NCI-H2081 treated with DMSO at 0.1 percent for 48 hours (cell line): ENCODE measurements around the gene SIRT1.
"Not testable (repeated sequence)": the region's sequence is repeated elsewhere in the genome, so short reads cannot be mapped to it uniquely, and the experiment has no call there.

ENCODE experiments used
- DNase-seq: peaks from one replicate; lab custom pipeline; 2025; lab: John Stamatoyannopoulos, UW

SIRT1 gene

DNA sequence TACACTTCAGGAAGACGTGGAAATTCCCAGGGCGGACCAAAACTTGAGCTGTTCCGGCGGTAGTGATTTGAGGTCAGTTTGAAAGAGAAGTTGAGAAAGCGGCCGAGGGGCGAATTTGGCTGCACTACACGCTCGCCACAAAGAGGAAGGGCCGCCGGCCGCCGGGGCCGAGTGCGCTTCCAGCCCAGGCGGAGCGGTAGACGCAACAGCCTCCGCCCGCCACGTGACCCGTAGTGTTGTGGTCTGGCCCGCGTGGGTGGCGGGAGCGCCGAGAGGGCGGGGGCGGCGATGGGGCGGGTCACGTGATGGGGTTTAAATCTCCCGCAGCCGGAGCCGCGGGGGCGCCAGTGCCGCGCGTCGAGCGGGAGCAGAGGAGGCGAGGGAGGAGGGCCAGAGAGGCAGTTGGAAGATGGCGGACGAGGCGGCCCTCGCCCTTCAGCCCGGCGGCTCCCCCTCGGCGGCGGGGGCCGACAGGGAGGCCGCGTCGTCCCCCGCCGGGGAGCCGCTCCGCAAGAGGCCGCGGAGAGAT, at the start of gene SIRT1:
TSS of gene SIRT1 (plus strand) at position 344 of the 529 bp plus-strand sequence. CDS start at position 410, 66 bp downstream.
- peak; percentile 51 for DNase-seq

DNA sequence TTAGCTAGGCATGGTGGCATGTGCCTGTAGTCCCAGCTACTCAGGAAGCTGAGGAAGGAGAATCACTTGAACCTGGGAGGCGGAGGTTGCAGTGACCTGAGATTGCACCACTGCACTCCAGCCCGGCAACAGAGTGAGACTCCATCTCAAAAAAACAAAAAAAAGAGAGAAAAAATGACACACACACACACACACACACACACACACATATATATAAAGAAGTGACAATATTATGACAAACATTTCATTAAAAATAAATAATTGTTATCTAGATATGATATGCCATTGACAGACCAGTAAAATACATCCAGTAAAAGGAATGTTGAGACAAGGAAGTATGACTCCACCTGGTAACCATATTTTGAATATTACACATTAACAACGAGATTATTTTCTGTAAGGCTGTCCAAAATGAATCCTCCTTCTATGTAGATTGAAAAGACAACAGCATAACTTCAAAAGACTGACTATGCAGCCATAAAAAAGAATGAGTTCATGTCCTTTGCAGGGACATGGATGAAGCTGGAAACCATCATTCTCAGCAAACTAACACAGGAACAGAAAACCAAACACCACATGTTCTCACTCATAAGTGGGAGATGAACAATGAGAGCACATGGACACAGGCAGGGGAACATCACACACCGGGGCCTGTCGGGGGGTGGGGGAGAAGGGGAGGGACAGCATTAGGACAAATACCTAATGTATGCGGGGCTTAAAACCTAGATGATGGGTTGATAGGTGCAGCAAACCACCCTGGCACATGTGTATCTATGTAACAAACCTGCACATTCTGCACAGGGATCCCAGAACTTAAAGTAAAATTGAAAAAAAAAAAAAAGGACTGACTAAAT, 48.7 kb upstream of the SIRT1 start:
- DNase-seq, result not testable (repeated sequence)

- DNase-seq, result no peak
Measured at GRCh38 chr10:67836488-67836887, 48.0 kb upstream of the SIRT1 start.

DNA sequence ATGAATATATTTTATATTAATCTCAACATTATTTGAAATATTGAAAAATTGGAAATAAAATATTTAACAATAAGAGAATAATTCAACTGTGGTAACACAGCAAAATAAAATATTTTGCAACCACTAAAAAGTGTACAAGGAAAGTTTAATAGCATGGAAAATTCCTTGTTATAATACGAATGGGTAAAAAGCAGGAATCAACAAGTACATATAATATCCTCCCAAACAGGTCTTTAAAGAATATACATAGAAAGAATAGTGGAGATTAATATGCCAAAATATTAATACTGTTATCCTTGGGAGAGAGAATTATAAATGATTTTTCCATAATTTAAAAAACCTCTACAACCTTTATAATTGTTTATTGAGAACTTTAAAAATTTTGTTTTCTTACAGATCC, 47.5 kb upstream of the SIRT1 start:
- no peak for DNase-seq

- peak; percentile 67 for DNase-seq
Measured at GRCh38 chr10:67837541-67838314, 46.7 kb upstream of the SIRT1 start, which contains the start of gene DNAJC12. TSS of gene DNAJC12 (minus strand) at chr10:67838188. CDS start at chr10:67838011, 177 bp downstream.

DNA sequence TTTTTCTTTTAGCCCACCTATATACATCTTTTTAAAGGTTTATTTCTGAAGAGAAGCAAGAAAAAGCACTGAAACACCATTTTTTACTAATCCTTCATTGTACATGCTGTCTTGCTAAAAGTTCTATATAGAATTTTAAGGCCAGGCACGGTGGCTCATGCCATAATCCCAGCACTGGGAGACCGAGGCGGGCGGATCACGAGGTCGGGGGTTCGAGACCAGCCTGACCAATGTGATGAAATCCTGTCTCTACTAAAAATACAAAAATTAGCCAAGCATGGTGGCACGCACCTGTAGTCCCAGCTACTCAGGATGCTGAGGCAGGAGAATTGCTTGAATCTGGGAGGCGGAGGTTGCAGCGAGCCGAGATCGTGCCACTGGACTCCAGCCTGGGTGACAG, 44.9 kb upstream of the SIRT1 start:
- not testable (repeated sequence) for DNase-seq

- no peak for DNase-seq
Measured at GRCh38 chr10:67839951-67840350, 44.5 kb upstream of the SIRT1 start.

DNA sequence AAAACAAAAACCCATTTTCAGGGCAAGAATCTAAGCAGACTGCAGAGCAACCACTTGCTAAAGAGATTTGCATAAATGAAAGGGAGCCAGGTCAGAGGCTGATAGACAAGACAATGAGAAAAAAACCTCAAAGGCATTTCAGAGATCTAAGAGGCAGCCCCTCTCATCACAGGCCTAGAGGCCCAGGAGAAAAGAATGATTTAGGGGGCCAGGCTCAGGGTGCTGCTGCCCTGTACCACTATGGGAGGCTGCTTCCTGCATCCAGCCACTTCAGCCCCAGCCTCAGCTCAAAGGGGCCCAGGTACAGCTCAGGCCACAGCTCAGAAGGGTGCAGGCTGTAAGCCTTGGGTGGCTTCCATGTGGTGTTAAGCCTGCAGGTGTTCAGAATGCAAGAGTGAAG, 42.7 kb upstream of the SIRT1 start:
- no peak for DNase-seq

- no peak for DNase-seq
Measured at GRCh38 chr10:67843284-67843683, 41.2 kb upstream of the SIRT1 start.

DNA sequence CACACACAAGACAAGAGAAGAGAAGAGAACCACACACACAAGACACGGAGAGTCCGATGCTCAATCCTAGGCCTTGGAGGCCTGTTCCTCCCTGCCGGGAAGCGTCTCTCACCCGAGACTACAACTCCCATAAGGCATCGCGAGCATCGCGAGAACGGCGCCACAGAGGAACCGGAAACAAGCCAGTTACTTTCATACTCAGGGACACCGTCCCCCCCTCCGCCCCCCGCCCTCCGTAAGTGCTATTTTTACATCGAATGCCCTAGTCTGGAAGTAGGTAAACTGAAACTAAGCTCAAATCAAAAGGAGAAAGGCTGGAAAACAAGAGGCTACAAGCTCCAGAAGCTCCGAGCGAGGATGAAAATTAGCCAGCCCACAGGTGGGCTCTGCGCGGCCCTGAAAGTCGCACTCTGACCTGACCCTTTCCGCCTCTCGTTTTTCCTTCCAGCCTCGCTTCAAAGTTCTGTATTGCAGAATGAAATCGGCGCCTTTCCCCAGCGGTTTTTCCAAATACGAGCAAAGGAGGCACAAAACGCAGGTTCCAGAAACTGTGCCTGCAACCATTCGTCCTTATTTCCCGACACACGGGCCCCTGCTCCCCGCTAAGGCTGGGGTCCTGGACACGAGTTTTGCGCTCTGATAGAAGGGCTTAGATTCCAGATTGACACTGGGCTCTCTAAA, 35.0 kb upstream of the SIRT1 start:
- peak; percentile 64 for DNase-seq

DNA sequence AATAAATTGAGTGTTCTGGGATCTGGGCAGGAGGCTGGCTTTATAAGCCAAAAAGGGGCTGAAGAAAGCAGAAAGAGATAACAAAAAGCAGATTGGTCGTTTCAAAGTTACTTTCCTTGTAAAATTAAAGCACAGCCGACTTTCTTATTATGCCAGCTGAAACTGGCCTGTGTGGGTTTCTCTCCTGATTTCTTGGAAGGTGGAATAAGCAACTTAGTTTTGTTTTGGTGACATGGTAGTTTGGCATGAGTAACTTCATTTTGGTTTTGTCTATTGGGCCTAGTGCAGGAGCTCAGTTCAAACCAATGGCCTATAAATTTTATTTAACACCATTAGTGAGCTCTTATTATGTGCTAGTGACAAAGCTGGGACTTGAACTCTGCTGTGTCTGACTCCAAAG, 33.3 kb upstream of the SIRT1 start:
- no peak for DNase-seq

GRCh38 chr10:67852761-67853160, 31.7 kb upstream of the SIRT1 start:
- DNase-seq, result no peak

- DNase-seq, result no peak
Measured at GRCh38 chr10:67853512-67853911, 30.9 kb upstream of the SIRT1 start.

DNA sequence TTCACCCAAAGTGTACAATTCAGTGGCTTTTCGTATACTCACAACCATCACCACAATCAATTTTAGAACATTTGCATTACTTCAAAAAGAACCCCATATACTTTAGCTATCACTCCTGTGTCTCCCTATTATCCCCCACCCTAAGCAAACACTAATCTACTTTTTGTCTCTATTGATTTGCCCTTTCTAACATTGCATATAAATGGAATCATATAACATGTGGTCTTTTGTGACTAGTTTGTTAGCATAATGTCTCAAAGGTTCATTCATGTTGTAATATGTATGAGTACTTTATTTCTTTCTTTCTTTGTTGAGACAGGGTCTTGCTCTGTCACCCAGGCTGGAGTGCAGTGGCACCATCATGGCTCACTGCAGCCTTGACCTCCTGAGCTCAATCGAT, 25.5 kb upstream of the SIRT1 start:
- DNase-seq, result no peak

DNA sequence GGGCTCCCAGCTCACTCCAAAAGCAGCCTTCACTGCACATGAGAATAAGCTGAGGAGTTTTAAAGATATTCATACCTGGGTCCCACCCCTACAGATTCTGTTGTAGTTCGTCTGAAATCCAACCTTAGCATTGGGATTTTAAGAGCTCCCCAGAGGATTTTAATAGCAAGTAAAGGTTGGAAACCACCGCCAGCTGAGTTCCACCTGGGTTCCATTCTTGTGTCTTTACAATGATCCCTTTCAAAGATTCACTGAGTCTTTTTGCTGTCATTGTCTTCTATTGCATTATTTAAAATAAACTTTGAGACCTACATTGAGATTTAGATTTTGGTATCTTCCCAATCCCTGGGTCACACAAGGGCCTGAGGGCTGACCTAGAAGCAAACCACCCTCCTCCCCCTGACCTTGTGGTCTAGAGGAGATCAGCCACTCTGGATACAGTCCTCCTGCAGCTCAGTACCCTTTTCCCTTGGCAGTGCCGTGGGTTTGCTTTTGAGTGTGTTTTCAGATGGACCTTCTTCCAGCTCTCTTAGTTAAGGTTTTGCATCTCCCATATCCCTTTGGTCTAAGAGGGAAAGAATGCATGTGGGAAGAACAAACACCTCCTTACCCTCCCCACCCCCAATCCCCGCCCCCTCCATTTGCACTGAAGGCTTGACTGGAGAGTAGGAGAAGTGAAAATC, 22.6 kb upstream of the SIRT1 start:
- DNase-seq, result no peak

GRCh38 chr10:67863094-67863493, 21.4 kb upstream of the SIRT1 start:
- no peak for DNase-seq

- DNase-seq, result no peak
Measured at GRCh38 chr10:67864607-67865371, 19.7 kb upstream of the SIRT1 start.

DNA sequence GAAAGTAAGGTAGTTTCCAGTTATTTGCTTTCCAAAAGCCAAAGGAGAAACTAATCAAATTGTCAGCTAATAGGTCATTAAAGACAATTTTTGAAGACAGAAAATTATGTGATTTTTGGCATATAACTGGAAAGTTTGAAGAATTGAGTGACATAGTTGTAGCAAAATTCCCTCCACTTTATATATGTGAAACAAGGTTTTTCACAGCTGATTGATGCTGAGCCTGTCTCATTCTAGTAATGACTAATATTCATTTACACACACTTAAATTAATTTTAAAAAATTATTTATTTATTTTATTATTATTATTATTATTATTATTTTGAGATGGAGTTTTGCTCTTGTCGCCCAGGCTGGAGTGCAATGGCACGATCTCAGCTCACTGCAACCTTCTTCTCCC, 16.3 kb upstream of the SIRT1 start:
- no peak for DNase-seq

DNA sequence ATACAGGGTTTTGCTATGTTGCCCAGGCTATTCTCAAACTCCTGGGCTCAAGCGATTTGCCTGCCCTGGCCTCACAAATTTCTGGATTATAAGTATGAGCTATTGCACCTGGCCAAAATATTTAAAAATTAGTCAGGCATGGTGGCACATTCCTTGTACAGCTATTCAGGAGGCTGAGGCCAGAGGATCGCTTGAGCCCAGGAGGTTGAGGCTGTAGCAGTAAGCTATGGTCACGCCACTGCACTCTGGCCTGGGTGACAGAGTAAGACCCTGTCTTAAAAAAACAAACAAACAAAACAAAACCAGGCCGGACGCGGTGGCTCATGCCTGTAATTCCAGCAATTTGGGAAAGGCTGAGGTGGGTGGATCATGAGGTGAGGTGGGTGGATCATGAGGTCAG, 14.5 kb upstream of the SIRT1 start:
- no peak for DNase-seq

DNA sequence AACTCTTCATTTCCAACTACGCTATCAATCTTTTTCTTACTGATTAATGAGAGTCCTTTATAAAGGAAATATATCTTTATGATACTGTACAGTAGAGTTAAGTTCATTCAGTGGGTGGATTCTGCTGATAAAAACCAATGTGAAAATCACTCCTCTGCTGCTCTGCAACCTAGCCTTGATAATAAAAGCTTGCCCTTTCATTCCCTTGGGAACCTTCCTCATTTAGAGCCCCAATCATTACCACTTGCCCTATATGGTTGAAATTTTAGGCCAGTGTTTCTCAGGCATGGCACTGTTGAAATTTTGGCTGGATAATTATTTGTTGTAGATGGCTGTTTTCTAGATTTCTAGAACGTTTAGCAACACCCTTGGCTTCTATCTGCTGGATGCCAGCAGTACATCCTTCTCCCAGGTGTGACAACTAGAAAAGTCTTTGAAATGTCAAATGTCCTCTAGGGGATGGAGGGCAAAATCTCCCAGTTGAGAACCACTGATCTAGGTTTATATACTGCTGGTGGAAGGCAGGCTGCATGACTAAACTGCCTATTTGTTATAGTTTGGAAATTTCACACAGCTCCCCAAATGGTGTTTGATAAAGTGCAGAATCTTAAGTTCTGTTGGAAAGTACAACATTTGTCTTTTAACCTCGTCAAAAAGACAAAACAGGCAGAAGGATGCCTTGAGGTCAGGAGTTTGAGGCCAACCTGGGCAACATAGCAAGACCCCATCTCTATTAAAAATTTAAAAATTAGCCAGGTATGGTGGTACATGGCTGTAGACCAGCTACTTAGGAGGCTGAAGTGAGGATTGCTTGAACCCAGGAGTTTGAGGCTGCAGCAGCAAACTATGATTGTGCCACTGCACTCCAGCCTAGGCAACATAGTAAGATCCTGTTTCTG, 8.9 kb upstream of the SIRT1 start:
- DNase-seq, result no peak
